ENCODE data around the gene PRLR. TPM values are rescaled to one million over a fixed set of nuclear protein-coding genes. Genes with fewer than 3 reads are reported as not detected.

Gene PRLR
- total RNA-seq, 2 donors from 2014 or later, result 4.1 to 6.5 TPM

GRCh38 chr5:35094948-35095347, 135.3 kb downstream of the PRLR start:
- no peak overlapping the region for H3K27ac Mint-ChIP-seq
- no peaks in the 10 kb centered on the region for H3K36me3 ChIP-seq (ENCODE audit: control insufficient read depth, insufficient read depth, low read length)
- no peaks in the 10 kb centered on the region for H3K27me3 ChIP-seq (ENCODE audit: control insufficient read depth, insufficient read depth, low read length, poor library complexity, severe bottlenecking)
- WGBS, 2 experiments (ENCODE audit: insufficient coverage in 1 of 2, insufficient read length in 1 of 2), result 93 to 100% methylated on average over 2 to 3 of the region's 3 CpGs
- no peak overlapping the region for H3K9ac ChIP-seq (ENCODE audit: extremely low read depth, low read length, poor library complexity, severe bottlenecking)
- no peaks in the 10 kb centered on the region for H3K4me1 ChIP-seq (ENCODE audit: control insufficient read depth, insufficient read depth, low read length)
- H3K36me3 Mint-ChIP-seq (ENCODE audit: low read depth), result no peaks in the 10 kb centered on the region
- no peak overlapping the region for H3K4me3 Mint-ChIP-seq
- H3K27me3 Mint-ChIP-seq (ENCODE audit: insufficient read depth), result no peaks in the 10 kb centered on the region
- H3K9me3 ChIP-seq (ENCODE audit: control insufficient read depth, low read length), result no peaks in the 10 kb centered on the region
- H3K4me1 Mint-ChIP-seq, result peaks cover 20% of the 10 kb centered on the region
- no peak for DNase-seq
- no peak overlapping the region for H3K4me3 ChIP-seq (ENCODE audit: low read length)
- no peak overlapping the region for H3K27ac ChIP-seq (ENCODE audit: low read depth, low read length)
- H3K9me3 Mint-ChIP-seq, result no peaks in the 10 kb centered on the region
- TF ChIP-seq, protein P1, sequence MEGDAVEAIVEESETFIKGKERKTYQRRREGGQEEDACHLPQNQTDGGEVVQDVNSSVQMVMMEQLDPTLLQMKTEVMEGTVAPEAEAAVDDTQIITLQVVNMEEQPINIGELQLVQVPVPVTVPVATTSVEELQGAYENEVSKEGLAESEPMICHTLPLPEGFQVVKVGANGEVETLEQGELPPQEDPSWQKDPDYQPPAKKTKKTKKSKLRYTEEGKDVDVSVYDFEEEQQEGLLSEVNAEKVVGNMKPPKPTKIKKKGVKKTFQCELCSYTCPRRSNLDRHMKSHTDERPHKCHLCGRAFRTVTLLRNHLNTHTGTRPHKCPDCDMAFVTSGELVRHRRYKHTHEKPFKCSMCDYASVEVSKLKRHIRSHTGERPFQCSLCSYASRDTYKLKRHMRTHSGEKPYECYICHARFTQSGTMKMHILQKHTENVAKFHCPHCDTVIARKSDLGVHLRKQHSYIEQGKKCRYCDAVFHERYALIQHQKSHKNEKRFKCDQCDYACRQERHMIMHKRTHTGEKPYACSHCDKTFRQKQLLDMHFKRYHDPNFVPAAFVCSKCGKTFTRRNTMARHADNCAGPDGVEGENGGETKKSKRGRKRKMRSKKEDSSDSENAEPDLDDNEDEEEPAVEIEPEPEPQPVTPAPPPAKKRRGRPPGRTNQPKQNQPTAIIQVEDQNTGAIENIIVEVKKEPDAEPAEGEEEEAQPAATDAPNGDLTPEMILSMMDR (conservative IDR thresholded peaks at IDR 0.05), result no peak

GRCh38 chr5:35092703-35093102, 137.6 kb downstream of the PRLR start:
- Histone ChIP-seq H3K27ac (ENCODE audit: low read depth, low read length) (no peak overlapping the region), H3K4me3 (ENCODE audit: low read length) (no peak overlapping the region), H3K4me1 (ENCODE audit: control insufficient read depth, insufficient read depth, low read length) (no peaks in the 10 kb centered on the region), H3K27me3 (ENCODE audit: control insufficient read depth, insufficient read depth, low read length, poor library complexity, severe bottlenecking) (no peaks in the 10 kb centered on the region), H3K9ac (ENCODE audit: extremely low read depth, low read length, poor library complexity, severe bottlenecking) (no peak overlapping the region), H3K9me3 (ENCODE audit: control insufficient read depth, low read length) (no peaks in the 10 kb centered on the region), H3K36me3 (ENCODE audit: control insufficient read depth, insufficient read depth, low read length) (no peaks in the 10 kb centered on the region)
- DNase-seq, result no peak
- H3K4me3 Mint-ChIP-seq, result no peak overlapping the region
- WGBS, 2 experiments (ENCODE audit: insufficient coverage in 1 of 2, insufficient read length in 1 of 2), result 85 to 95% methylated on average over 2 of the region's 2 CpGs
- peaks cover 20% of the 10 kb centered on the region for H3K4me1 Mint-ChIP-seq
- H3K27ac Mint-ChIP-seq, result no peak overlapping the region
- no peaks in the 10 kb centered on the region for H3K27me3 Mint-ChIP-seq (ENCODE audit: insufficient read depth)
- TF ChIP-seq, protein P1 (conservative IDR thresholded peaks at IDR 0.05), result no peak
- no peaks in the 10 kb centered on the region for H3K36me3 Mint-ChIP-seq (ENCODE audit: low read depth)
- H3K9me3 Mint-ChIP-seq, result no peaks in the 10 kb centered on the region

- H3K27me3 ChIP-seq (ENCODE audit: control insufficient read depth, insufficient read depth, low read length, poor library complexity, severe bottlenecking), result no peaks in the 10 kb centered on the region
- Mint-ChIP-seq H3K27me3 (ENCODE audit: insufficient read depth) (no peaks in the 10 kb centered on the region), H3K9me3 (no peaks in the 10 kb centered on the region), H3K4me3 (no peak overlapping the region), H3K27ac (peak overlapping the region; percentile 26), H3K36me3 (ENCODE audit: low read depth) (no peaks in the 10 kb centered on the region), H3K4me1 (peaks cover 20% of the 10 kb centered on the region)
- no peaks in the 10 kb centered on the region for H3K9me3 ChIP-seq (ENCODE audit: control insufficient read depth, low read length)
- H3K27ac ChIP-seq (ENCODE audit: low read depth, low read length), result no peak overlapping the region
- TF ChIP-seq, protein P1 (conservative IDR thresholded peaks at IDR 0.05), result no peak
- H3K4me1 ChIP-seq (ENCODE audit: control insufficient read depth, insufficient read depth, low read length), result no peaks in the 10 kb centered on the region
- H3K4me3 ChIP-seq (ENCODE audit: low read length), result no peak overlapping the region
- H3K9ac ChIP-seq (ENCODE audit: extremely low read depth, low read length, poor library complexity, severe bottlenecking), result no peak overlapping the region
- WGBS, 2 experiments (ENCODE audit: insufficient coverage in 1 of 2, insufficient read length in 1 of 2), result 86 to 90% methylated on average over 2 to 5 of the region's 5 CpGs
- H3K36me3 ChIP-seq (ENCODE audit: control insufficient read depth, insufficient read depth, low read length), result no peaks in the 10 kb centered on the region
- no peak for DNase-seq
Observed at GRCh38 chr5:35091704-35092103, 138.6 kb downstream of the PRLR start.

All from endodermal cell (in vitro differentiated cells).